IMR-90 (cell line): ENCODE results near the gene CALHM3. TPM values are rescaled to one million over a fixed set of nuclear protein-coding genes. Genes with fewer than 3 reads are reported as not detected.

ENCODE experiments used
- ATAC-seq: fragments of 200-7000 bp; cut with Tn5 transposase; 2 replicates; pipeline ENCODE4 v1.9.1; 2020; ENCODE audit warnings: low read depth, mild to moderate bottlenecking, moderate library complexity
- BruUV-seq: library from RNA; stranded (reverse); fragments of 400-500 nt; replicated peaks from 2 replicates; lab custom pipeline; 2021; lab: Mats Ljungman, UMichigan
- CTCF ChIA-PET: fragments of 300-600 bp; formaldehyde crosslinking; extraction: SDS; loops from one replicate; lab custom pipeline; 2021; ENCODE audit warnings: antibody characterized with exemption; lab: Yijun Ruan, JAX
- POLR2A ChIA-PET: fragments of 300-600 bp; sonication (Branson Sonifier 250); formaldehyde crosslinking; loops from one replicate; lab custom pipeline; 2022; ENCODE audit warnings: antibody characterized with exemption; ENCODE audit not compliant: unreplicated experiment; lab: Charles Lee
- DNase-seq: peaks from one replicate; pipeline ENCODE4 v3.0.0; 2013
- H2AFZ ChIP-seq: replicated peaks from 2 replicates; pipeline ENCODE3; 2013; ENCODE audit warnings: low read length, mild to moderate bottlenecking; ENCODE audit not compliant: poor library complexity
- H2AK5ac ChIP-seq: 2 replicates; pipeline ENCODE4 v1.6.1; 2013; ENCODE audit warnings: low read depth, low read length, inconsistent platforms
- H2AK9ac ChIP-seq: replicated peaks from 2 replicates; pipeline ENCODE3; 2013; ENCODE audit warnings: mild to moderate bottlenecking, low read depth, low read length, moderate library complexity; ENCODE audit not compliant: poor library complexity
- H2BK120ac ChIP-seq: 2 replicates; pipeline ENCODE4 v1.6.1; 2013; ENCODE audit warnings: low read depth, low read length, inconsistent platforms
- H2BK15ac ChIP-seq: 3 replicates; pipeline ENCODE4 v1.6.1; 2013; ENCODE audit warnings: low read depth, low read length, inconsistent platforms
- H2BK20ac ChIP-seq: 2 replicates; pipeline ENCODE4 v1.6.1; 2013; ENCODE audit warnings: low read depth, mild to moderate bottlenecking, inconsistent platforms, low read length, moderate library complexity
- H2BK5ac ChIP-seq: 2 replicates; pipeline ENCODE4 v1.6.1; 2013; ENCODE audit warnings: mild to moderate bottlenecking, low read depth, low read length, inconsistent platforms; ENCODE audit not compliant: poor library complexity, severe bottlenecking
- H3K14ac ChIP-seq: replicated peaks from 2 replicates; pipeline ENCODE4 v1.6.1; 2013; ENCODE audit warnings: low read depth, low read length, inconsistent platforms
- H3K18ac ChIP-seq: 2 replicates; pipeline ENCODE4 v1.6.1; 2013; ENCODE audit warnings: low read depth, low read length, control low read depth
- H3K23ac ChIP-seq: 2 replicates; pipeline ENCODE4 v1.6.1; 2013; ENCODE audit warnings: low read depth, low read length, inconsistent platforms
- H3K27ac ChIP-seq: 2 replicates; pipeline ENCODE4 v1.5.1; 2013; ENCODE audit warnings: mild to moderate bottlenecking, control low read depth, low read length; ENCODE audit not compliant: insufficient read depth
- H3K27me3 ChIP-seq: 2 replicates; pipeline ENCODE4 v1.6.1; 2013; ENCODE audit warnings: low read length; ENCODE audit not compliant: control insufficient read depth, insufficient read depth
- H3K36me3 ChIP-seq: 2 replicates; pipeline ENCODE4 v1.6.1; 2013; ENCODE audit warnings: low read length, mixed read lengths; ENCODE audit not compliant: control insufficient read depth, insufficient read depth
- H3K4ac ChIP-seq: 2 replicates; pipeline ENCODE4 v1.6.1; 2013; ENCODE audit warnings: low read depth, low read length, inconsistent platforms
- H3K4me1 ChIP-seq: 2 replicates; pipeline ENCODE4 v1.6.1; 2013; ENCODE audit warnings: low read length, mixed read lengths; ENCODE audit not compliant: control insufficient read depth, insufficient read depth
- H3K4me2 ChIP-seq: 2 replicates; pipeline ENCODE4 v1.6.1; 2013; ENCODE audit warnings: low read depth, mild to moderate bottlenecking, control low read depth, low read length, moderate library complexity
- H3K4me3 ChIP-seq: 2 replicates; pipeline ENCODE4 v1.5.1; 2013; ENCODE audit warnings: low read depth, mild to moderate bottlenecking, control low read depth, low read length, moderate library complexity; ENCODE audit not compliant: insufficient read depth
- H3K56ac ChIP-seq: 2 replicates; pipeline ENCODE4 v1.6.1; 2013; ENCODE audit warnings: low read length, inconsistent platforms; ENCODE audit not compliant: insufficient read depth; ENCODE audit errors: extremely low read depth
- H3K79me1 ChIP-seq, 2 experiments: 2 replicates each; pipeline ENCODE4 v1.6.1; 2013; ENCODE audit warnings: low read length in 2 of 2, inconsistent platforms in 1 of 2, low read depth in 1 of 2
- H3K9ac ChIP-seq: 2 replicates; pipeline ENCODE4 v1.6.1; 2013; ENCODE audit warnings: low read depth, low read length, control low read depth
- H3K9me1 ChIP-seq: 2 replicates; pipeline ENCODE4 v1.6.1; 2013; ENCODE audit warnings: low read length, inconsistent platforms; ENCODE audit not compliant: insufficient read depth
- H3K9me3 ChIP-seq: 2 replicates; pipeline ENCODE4 v1.6.1; 2013; ENCODE audit warnings: low read length; ENCODE audit not compliant: control insufficient read depth, insufficient read depth
- H4K20me1 ChIP-seq: 2 replicates; pipeline ENCODE4 v1.6.1; 2013; ENCODE audit warnings: low read length, inconsistent platforms; ENCODE audit not compliant: insufficient read depth
- H4K5ac ChIP-seq: 2 replicates; pipeline ENCODE4 v1.6.1; 2013; ENCODE audit warnings: mild to moderate bottlenecking, low read depth, low read length, control low read depth
- H4K8ac ChIP-seq, 2 experiments: 2 replicates each; pipeline ENCODE4 v1.6.1; 2013; ENCODE audit warnings: low read depth in 2 of 2, low read length in 2 of 2, control low read depth in 1 of 2, inconsistent platforms in 1 of 2
- H4K91ac ChIP-seq: 2 replicates; pipeline ENCODE4 v1.6.1; 2013; ENCODE audit warnings: low read depth, low read length, inconsistent platforms; ENCODE audit not compliant: insufficient read depth
- CEBPB ChIP-seq: IDR thresholded peaks from 2 replicates; pipeline ENCODE4 v1.6.1; 2012; ENCODE audit warnings: low read depth, low read length, improper control_type of control experiment
- CHD1 ChIP-seq: IDR thresholded peaks from 2 replicates; pipeline ENCODE4 v1.6.1; 2012; ENCODE audit warnings: low read depth, low read length, improper control_type of control experiment
- MAZ ChIP-seq: IDR thresholded peaks from 2 replicates; pipeline ENCODE4 v1.6.1; 2012; ENCODE audit warnings: low read depth, mild to moderate bottlenecking, low read length, improper control_type of control experiment, moderate library complexity, borderline replicate concordance
- MXI1 ChIP-seq: IDR thresholded peaks from 2 replicates; pipeline ENCODE4 v1.6.1; 2012; ENCODE audit warnings: low read depth, mild to moderate bottlenecking, low read length, moderate library complexity, borderline replicate concordance
- NFE2L2 ChIP-seq: fragments of 150-350 bp; IDR thresholded peaks from 2 replicates; pipeline ENCODE4 v1.6.1; 2016; ENCODE audit warnings: low read depth, mild to moderate bottlenecking, low read length
- RAD21 ChIP-seq: IDR thresholded peaks from 2 replicates; pipeline ENCODE4 v1.6.1; 2012; ENCODE audit warnings: low read length, improper control_type of control experiment
- RFX5 ChIP-seq: IDR thresholded peaks from 2 replicates; pipeline ENCODE4 v1.8.0; 2012; ENCODE audit warnings: low read depth, mild to moderate bottlenecking, low read length, moderate library complexity
- WGBS, 2 experiments: methylation state at CpG; one replicate each; pipeline versions ENCODE4 v1.1.5 to v1.1.7; 2013; ENCODE audit warnings: missing lambda C conversion rate in 2 of 2; ENCODE audit not compliant: insufficient read length in 1 of 2; ENCODE audit errors: extremely low coverage in 2 of 2; 5-methylcytosine and 5-hydroxymethylcytosine counted together
- dilution Hi-C: fragments of 300-500 bp; cut with HindIII; formaldehyde crosslinking; loops from one replicate; pipeline ENCODE4 v1.14.3; 2018; ENCODE audit warnings: low sequenced_read_pairs; ENCODE audit not compliant: unreplicated experiment
- in situ Hi-C: fragments of 300-500 bp; cut with MboI; formaldehyde crosslinking; loops from 3 replicates; pipeline ENCODE4 v1.14.3; 2019; ENCODE audit warnings: low sequenced_read_pairs, inconsistent platforms, mixed read lengths
- intact Hi-C: fragments of 100-400 bp; cut with micrococcal nuclease; formaldehyde crosslinking; loops from 2 replicates; pipeline ENCODE4 v1.10.0; 2022
- polyA plus RNA-seq, 3 experiments: library from polyadenylated mRNA; depleted of rRNA; stranded (reverse); fragments of >200 nt; gene quantifications; 2 replicates each; pipeline ENCODE4 v1.2.3, GENCODE V29; 2012; ENCODE audit warnings: low replicate concordance in 1 of 3
- total RNA-seq: library from RNA; depleted of rRNA; stranded (reverse); fragments of >200 nt; gene quantifications from 2 replicates; pipeline ENCODE4 v1.2.3, GENCODE V29; 2012

CALHM3 gene
- total and polyA plus RNA-seq, 2 of the 4 experiments (the other 2 are of a cell fraction) = not detected

DNA sequence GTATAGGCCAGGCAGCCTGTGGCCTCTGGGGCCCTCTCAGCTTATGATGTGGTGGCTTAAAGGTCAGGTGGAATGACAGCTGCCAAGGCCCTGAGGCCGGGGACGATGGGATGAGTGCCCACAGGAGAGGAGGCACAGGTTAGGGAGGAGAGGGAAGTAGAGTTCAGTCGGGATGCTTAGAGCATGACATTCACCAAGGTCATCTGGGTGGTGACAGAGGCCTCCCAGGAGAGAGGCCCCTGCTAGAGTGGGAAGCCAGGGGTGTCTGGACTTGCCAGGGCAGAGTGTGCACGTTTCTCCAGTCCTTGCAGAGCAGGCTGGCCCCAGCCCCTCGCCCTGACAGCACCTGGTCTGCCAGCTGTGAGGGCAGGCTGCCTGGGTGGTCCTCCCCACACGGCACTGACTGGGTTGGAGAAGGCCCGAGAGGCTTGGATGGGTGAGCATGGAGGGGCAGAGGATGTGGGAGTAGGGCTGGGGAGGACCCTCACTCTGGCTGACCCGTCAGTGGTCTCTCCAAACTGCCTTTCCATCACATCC lies 21.8 kb downstream of the CALHM3 start:
- H4K8ac ChIP-seq = no peak overlapping the region
- H2BK5ac ChIP-seq = no peak overlapping the region
- ChIA-PET POLR2A (no interaction called here), CTCF (no interaction called here)
- BruUV-seq = no TSS peak
- no peak overlapping the region; the same call in 1 of the 2 replicates for H3K23ac ChIP-seq
- H3K9me1 ChIP-seq = no peaks in the 10 kb centered on the region
- H2AK9ac ChIP-seq = no peak overlapping the region
- H3K27me3 ChIP-seq = peaks cover 14% of the 10 kb centered on the region
- no peak overlapping the region for H2AK5ac ChIP-seq
- no peak for ATAC-seq
- no peak overlapping the region for H4K5ac ChIP-seq
- H4K91ac ChIP-seq = no peak overlapping the region
- no peak overlapping the region for H3K4me3 ChIP-seq
- no peak overlapping the region for H3K4me2 ChIP-seq
- no peaks in the 10 kb centered on the region for H3K36me3 ChIP-seq
- H3K9ac ChIP-seq = no peak overlapping the region
- H3K18ac ChIP-seq = no peak overlapping the region
- in situ Hi-C loops = no loop called here
- no peak for DNase-seq
- dilution Hi-C loops = no loop called here
- WGBS, 2 experiments = 20% methylated on average over 1 of the region's 8 CpGs; no CpG with 5 or more reads in 1 of the 2 experiments
- no peak overlapping the region for H3K56ac ChIP-seq
- no peaks in the 10 kb centered on the region for H4K20me1 ChIP-seq
- TF ChIP-seq RFX5 (no peak), RAD21 (no peak), NFE2L2 (no peak), MAZ (no peak), MXI1 (no peak), CHD1 (no peak), CEBPB (no peak)
- H3K4ac ChIP-seq = no peak overlapping the region
- H2BK15ac ChIP-seq = no peak overlapping the region
- H3K9me3 ChIP-seq = no peaks in the 10 kb centered on the region
- H2BK120ac ChIP-seq = no peak overlapping the region
- peaks cover 6% of the 10 kb centered on the region; the same call in 1 of the 2 replicates for H3K4me1 ChIP-seq
- no peak overlapping the region for H3K14ac ChIP-seq
- H2BK20ac ChIP-seq = no peak overlapping the region
- H3K27ac ChIP-seq = no peak overlapping the region
- no peak overlapping the region for H2AFZ ChIP-seq
- intact Hi-C loops = no loop called here
- no peaks in the 10 kb centered on the region for H3K79me1 ChIP-seq
